Hematopoietic multipotent progenitor cell treated with erythropoietin and hydrocortisone succinate and interleukin-3 and kit ligand, for 17 days (in vitro differentiated cells): Measurements from ENCODE around the gene CPEB2.

ENCODE experiments used
- DNase-seq: peaks from one replicate; pipeline ENCODE4 v3.0.0-alpha.2; 2015; ENCODE audit warnings: low spot score

CPEB2 gene

DNA sequence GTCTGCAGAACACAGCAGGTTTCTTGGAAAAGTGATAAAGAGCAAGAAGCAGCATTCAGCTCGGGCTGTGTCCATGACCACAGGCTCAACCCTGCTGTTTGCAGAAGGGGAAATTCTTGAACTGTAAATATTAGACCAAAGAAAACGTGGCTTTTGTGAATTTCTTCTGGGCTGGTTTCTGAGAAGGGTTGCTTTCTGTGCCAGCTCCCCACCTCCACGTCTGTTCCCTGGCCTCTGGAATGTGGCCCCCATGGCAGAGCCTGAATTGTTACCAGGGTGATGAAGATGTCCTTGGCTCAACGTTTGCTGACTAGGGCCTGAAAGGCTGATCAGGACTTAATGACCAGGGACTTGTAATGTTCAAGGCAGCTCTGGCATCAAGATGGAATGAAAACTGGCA is 116.0 kb downstream of the CPEB2 start:
- DNase-seq = no peak
